ENCODE measurements around the gene A2M.

A2M gene

GRCh38 chr12:9122091-9122609, 6.4 kb upstream of the A2M start:
- no peak for DNase-seq (ENCODE audit: low spot score)

- no peak for DNase-seq (ENCODE audit: low spot score)
Measured at GRCh38 chr12:9120487-9121184, 4.9 kb upstream of the A2M start.

GRCh38 chr12:9118158-9118557, 2.4 kb upstream of the A2M start:
- DNase-seq (ENCODE audit: low spot score), result peak; percentile 73

GRCh38 chr12:9114946-9115345, 773 bp downstream of the A2M start:
- DNase-seq (ENCODE audit: low spot score), result no peak

GRCh38 chr12:9113987-9114309, 1.8 kb downstream of the A2M start:
- no peak for DNase-seq (ENCODE audit: low spot score)

- no peak for DNase-seq (ENCODE audit: low spot score)
Measured at GRCh38 chr12:9113296-9113986, 2.3 kb downstream of the A2M start.

GRCh38 chr12:9112076-9112853, 3.5 kb downstream of the A2M start:
- DNase-seq (ENCODE audit: low spot score), result no peak

- DNase-seq (ENCODE audit: low spot score), result no peak
Measured at GRCh38 chr12:9111525-9111924, 4.2 kb downstream of the A2M start.

GRCh38 chr12:9109737-9110491, 5.8 kb downstream of the A2M start:
- no peak for DNase-seq (ENCODE audit: low spot score)

- DNase-seq (ENCODE audit: low spot score), result no peak
Measured at GRCh38 chr12:9109213-9109522, 6.6 kb downstream of the A2M start.

GRCh38 chr12:9108504-9109212, 7.1 kb downstream of the A2M start:
- DNase-seq (ENCODE audit: low spot score), result no peak

GRCh38 chr12:9107542-9107873, 8.2 kb downstream of the A2M start:
- no peak for DNase-seq (ENCODE audit: low spot score)

- DNase-seq (ENCODE audit: low spot score), result no peak
Measured at GRCh38 chr12:9106610-9107541, 8.8 kb downstream of the A2M start.

- no peak for DNase-seq (ENCODE audit: low spot score)
Measured at GRCh38 chr12:9106067-9106466, 9.7 kb downstream of the A2M start.

GRCh38 chr12:9104767-9105423, 10.8 kb downstream of the A2M start:
- DNase-seq (ENCODE audit: low spot score), result no peak

GRCh38 chr12:9104087-9104486, 11.6 kb downstream of the A2M start:
- DNase-seq (ENCODE audit: low spot score), result no peak

GRCh38 chr12:9103050-9103849, 12.5 kb downstream of the A2M start:
- no peak for DNase-seq (ENCODE audit: low spot score)

- DNase-seq (ENCODE audit: low spot score), result no peak
Measured at GRCh38 chr12:9101018-9101687, 14.6 kb downstream of the A2M start.

Data from globus pallidus (tissue), 1 donor.